Fibroblast of villous mesenchyme (primary cell): ENCODE measurements around the gene PLEKHG4. TPM values are rescaled to one million over a fixed set of nuclear protein-coding genes. Genes with fewer than 3 reads are reported as not detected.

Source experiments
- DNase-seq: peaks from one replicate; pipeline ENCODE4 v3.0.0-alpha.2; 2010; ENCODE audit warnings: low read depth
- H3K4me3 ChIP-seq: 2 replicates; pipeline ENCODE4 v1.5.1; 2011; ENCODE audit warnings: low read depth, mild to moderate bottlenecking, low read length
- CTCF ChIP-seq: IDR thresholded peaks from 2 replicates; pipeline ENCODE4 v1.5.1; 2012; ENCODE audit warnings: low read depth, mild to moderate bottlenecking, low read length; ENCODE audit not compliant: insufficient read depth
- total RNA-seq: library from RNA; depleted of rRNA; stranded (reverse); fragments of >200 nt; gene quantifications from 2 replicates; pipeline ENCODE4 v1.2.3, GENCODE V29; 2012

Gene PLEKHG4, protein sequence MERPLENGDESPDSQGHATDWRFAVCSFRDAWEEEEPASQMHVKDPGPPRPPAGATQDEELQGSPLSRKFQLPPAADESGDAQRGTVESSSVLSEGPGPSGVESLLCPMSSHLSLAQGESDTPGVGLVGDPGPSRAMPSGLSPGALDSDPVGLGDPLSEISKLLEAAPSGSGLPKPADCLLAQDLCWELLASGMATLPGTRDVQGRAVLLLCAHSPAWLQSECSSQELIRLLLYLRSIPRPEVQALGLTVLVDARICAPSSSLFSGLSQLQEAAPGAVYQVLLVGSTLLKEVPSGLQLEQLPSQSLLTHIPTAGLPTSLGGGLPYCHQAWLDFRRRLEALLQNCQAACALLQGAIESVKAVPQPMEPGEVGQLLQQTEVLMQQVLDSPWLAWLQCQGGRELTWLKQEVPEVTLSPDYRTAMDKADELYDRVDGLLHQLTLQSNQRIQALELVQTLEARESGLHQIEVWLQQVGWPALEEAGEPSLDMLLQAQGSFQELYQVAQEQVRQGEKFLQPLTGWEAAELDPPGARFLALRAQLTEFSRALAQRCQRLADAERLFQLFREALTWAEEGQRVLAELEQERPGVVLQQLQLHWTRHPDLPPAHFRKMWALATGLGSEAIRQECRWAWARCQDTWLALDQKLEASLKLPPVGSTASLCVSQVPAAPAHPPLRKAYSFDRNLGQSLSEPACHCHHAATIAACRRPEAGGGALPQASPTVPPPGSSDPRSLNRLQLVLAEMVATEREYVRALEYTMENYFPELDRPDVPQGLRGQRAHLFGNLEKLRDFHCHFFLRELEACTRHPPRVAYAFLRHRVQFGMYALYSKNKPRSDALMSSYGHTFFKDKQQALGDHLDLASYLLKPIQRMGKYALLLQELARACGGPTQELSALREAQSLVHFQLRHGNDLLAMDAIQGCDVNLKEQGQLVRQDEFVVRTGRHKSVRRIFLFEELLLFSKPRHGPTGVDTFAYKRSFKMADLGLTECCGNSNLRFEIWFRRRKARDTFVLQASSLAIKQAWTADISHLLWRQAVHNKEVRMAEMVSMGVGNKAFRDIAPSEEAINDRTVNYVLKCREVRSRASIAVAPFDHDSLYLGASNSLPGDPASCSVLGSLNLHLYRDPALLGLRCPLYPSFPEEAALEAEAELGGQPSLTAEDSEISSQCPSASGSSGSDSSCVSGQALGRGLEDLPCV
- total RNA-seq, result 18.1 and 19.6 TPM in 2 replicates

GRCh38 chr16:67279296-67280089 is at the start of gene PLEKHG4:
Gene PLEKHG4, plus strand, starts transcription at chr16:67279532. Its CDS starts 513 bp downstream, at chr16:67280045.
- peak; percentile 61 for TF ChIP-seq CTCF
- DNase-seq, result peak; percentile 71
- peak within 1 kb of the TSS; percentile 69 for H3K4me3 ChIP-seq

- no peak for DNase-seq
- H3K4me3 ChIP-seq, result no peak overlapping the region
- TF ChIP-seq CTCF, result no peak
Observed at GRCh38 chr16:67229906-67230808, 49.2 kb upstream of the PLEKHG4 start.

- no peak for TF ChIP-seq CTCF
- H3K4me3 ChIP-seq, result no peak overlapping the region
- DNase-seq, result no peak
Observed at GRCh38 chr16:67230809-67231660, 48.3 kb upstream of the PLEKHG4 start.

DNA sequence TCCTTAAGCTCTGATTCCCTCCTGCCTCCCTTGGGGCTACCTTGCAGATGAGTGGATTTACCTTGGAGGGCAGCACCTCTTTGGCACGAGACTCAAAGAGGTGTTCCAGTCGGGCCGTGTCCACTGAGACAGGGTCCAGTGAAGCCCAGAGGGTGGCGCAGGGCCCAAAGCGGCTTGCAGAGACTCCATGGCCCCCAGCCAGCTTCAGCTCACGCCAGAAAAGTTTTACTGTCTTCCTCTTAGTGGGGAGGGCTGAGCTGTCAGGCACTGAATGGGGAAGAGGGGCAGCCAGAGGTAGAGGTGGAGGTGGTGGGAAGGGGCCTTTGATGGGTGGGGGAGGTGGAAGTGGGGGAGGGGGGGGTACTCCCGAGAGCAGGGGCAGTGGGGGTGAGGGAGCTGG is 45.7 kb upstream of the PLEKHG4 start:
- TF ChIP-seq CTCF, result no peak
- DNase-seq, result no peak

DNA sequence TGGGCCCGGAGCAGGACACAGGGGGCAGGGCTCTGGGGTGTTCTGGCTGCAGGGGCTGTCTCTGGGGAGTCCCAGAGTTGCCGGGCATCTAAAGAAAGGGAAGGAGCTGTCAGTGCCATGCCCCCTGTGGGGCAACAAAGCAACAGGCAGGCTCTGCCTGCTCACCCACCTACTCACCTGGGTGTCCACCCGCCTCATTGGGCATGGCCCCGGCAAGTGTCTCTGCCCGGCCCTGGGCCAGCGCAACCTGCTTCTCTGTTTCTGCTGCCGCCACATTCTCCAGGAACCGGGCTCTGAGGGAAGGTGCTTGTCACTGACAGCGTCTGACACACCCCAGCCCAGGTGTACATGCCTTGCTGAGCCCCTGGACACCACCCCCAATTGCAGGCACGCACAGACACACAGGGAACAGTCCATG is 45.1 kb upstream of the PLEKHG4 start:
- TF ChIP-seq CTCF, result no peak
- no peak for DNase-seq
- H3K4me3 ChIP-seq, result no peak overlapping the region

More for the DNA sequence above, 45.7 kb upstream of the PLEKHG4 start:
- H3K4me3 ChIP-seq, result no peak overlapping the region
